ENCODE results near the gene STX3.

GRCh38 chr11:59716051-59716450 lies 39.1 kb upstream of the STX3 start:
- TF ChIP-seq CTCF (conservative IDR thresholded peaks at IDR 0.05; ENCODE audit: low read length), result no peak
- TF ChIP-seq EZH2phosphoT487 (IDR thresholded peaks at IDR 0.05; ENCODE audit: borderline replicate concordance, low read depth, low read length), result no peak

Data from OCI-LY7 (cell line).